Fibroblast of lung (primary cell): Measurements from ENCODE around the gene ERLIN1.

Experiments used
- CTCF ChIP-seq, 2 donors: IDR thresholded peaks in 1 of 2; conservative IDR thresholded peaks in 1 of 2; 1 replicate in 1 of 2; 2 replicates in 1 of 2; pipeline ENCODE4 v1.5.1; 2011 to 2012; ENCODE audit warnings: low read length in 2 of 2, control low read depth in 1 of 2, inconsistent platforms in 1 of 2, low read depth in 1 of 2, mild to moderate bottlenecking in 1 of 2
- EZH2 ChIP-seq: IDR thresholded peaks from 2 replicates; pipeline ENCODE4 v1.5.1; 2012; ENCODE audit warnings: low read length, control low read depth, mild to moderate bottlenecking; ENCODE audit errors: missing control alignments

- TF ChIP-seq CTCF (conservative IDR thresholded peaks at IDR 0.05 in 1 of 2, IDR thresholded peaks at IDR 0.05 in 1 of 2; ENCODE audit: low read depth in 1 of 2, low read length in 2 of 2) (no peak), EZH2 (no peak)
These were observed 84.4 kb downstream of the ERLIN1 start for GRCh38 chr10:100101192-100102076.
